Gastrocnemius medialis (tissue), 4 donors: ENCODE results near the gene P4HA3. TPM values are rescaled to one million over a fixed set of nuclear protein-coding genes. Genes with fewer than 3 reads are reported as not detected.

Source experiments
- ATAC-seq, 2 donors: fragments of 150-250 bp; one replicate each; pipeline ENCODE4 v1.9.1; 2016
- DNase-seq, 2 donors: peaks; one replicate each; pipeline ENCODE4 v3.0.0-alpha.2; 2019
- H3K27ac ChIP-seq, 4 donors: fragments of 200-600 bp; sonication (generic); 1 replicate in 1 of 4; 2 replicates in 3 of 4; pipeline ENCODE4 v1.5.1; 2016 to 2018; ENCODE audit warnings: mild to moderate bottlenecking in 2 of 4, moderate library complexity in 1 of 4
- H3K27me3 ChIP-seq, 3 donors: fragments of 200-600 bp; sonication (generic) in 2 of 3; 1 replicate in 1 of 3; 2 replicates in 2 of 3; pipeline versions ENCODE4 v1.5.1 to v1.6.0; 2016 to 2019; ENCODE audit warnings: mild to moderate bottlenecking in 1 of 3, moderate library complexity in 1 of 3
- H3K36me3 ChIP-seq, 2 donors: fragments of 200-600 bp; sonication (generic) in 1 of 2; one replicate each; pipeline ENCODE4 v1.5.1; 2017 to 2018
- H3K4me1 ChIP-seq, 2 donors: fragments of 200-600 bp; sonication (generic) in 1 of 2; one replicate each; pipeline ENCODE4 v1.5.1; 2016 to 2017; ENCODE audit warnings: mild to moderate bottlenecking in 2 of 2
- H3K4me3 ChIP-seq, 4 donors: fragments of 200-600 bp; sonication (generic) in 3 of 4; 1 replicate in 1 of 4; 2 replicates in 3 of 4; pipeline ENCODE4 v1.5.1; 2016 to 2019; ENCODE audit warnings: mild to moderate bottlenecking in 2 of 4
- H3K9me3 ChIP-seq, 3 donors: fragments of 200-600 bp; sonication (generic) in 2 of 3; 1 replicate in 1 of 3; 2 replicates in 2 of 3; pipeline ENCODE4 v1.5.1; 2016 to 2019
- POLR2A ChIP-seq, 2 donors: fragments of 450-650 bp; IDR thresholded peaks; one replicate each; pipeline ENCODE4 v1.6.1; 2017; ENCODE audit warnings: antibody characterized with exemption in 2 of 2, mild to moderate bottlenecking in 2 of 2, moderate library complexity in 2 of 2
- in situ Hi-C, 4 donors: fragments of 200-750 bp; cut with MboI; loops; one replicate each; pipeline versions ENCODE4 v1.15.0 to v1.8.0; 2017; ENCODE audit warnings: low sequenced_read_pairs in 4 of 4
- intact Hi-C: fragments of 100-400 bp; cut with DNase I; formaldehyde crosslinking; loops from one replicate; pipeline ENCODE4 v1.15.1; 2023; ENCODE audit warnings: low total_unique reads
- total RNA-seq, 4 donors: library from RNA; depleted of rRNA; stranded (reverse); fragments of >200 nt; gene quantifications; one replicate each; pipeline versions ENCODE4 v1.1.0 to v1.2.3, GENCODE V29; 2016
- TF ChIP-seq, protein P1 (sequence below), 5 experiments: fragments of 450-650 bp in 3 of 5; fragments of 200-600 bp in 2 of 5; sonication (generic) in 2 of 5; IDR thresholded peaks in 4 of 5; conservative IDR thresholded peaks in 1 of 5; 1 replicate in 4 of 5; 2 replicates in 1 of 5; pipeline ENCODE4 v1.5.1; 2016 to 2019; ENCODE audit warnings: antibody characterized with exemption in 5 of 5, mild to moderate bottlenecking in 3 of 5, moderate library complexity in 3 of 5

The P4HA3 gene
- total RNA-seq, 4 donors from 2014 or later, result 0.09 TPM; not detected in 3

DNA sequence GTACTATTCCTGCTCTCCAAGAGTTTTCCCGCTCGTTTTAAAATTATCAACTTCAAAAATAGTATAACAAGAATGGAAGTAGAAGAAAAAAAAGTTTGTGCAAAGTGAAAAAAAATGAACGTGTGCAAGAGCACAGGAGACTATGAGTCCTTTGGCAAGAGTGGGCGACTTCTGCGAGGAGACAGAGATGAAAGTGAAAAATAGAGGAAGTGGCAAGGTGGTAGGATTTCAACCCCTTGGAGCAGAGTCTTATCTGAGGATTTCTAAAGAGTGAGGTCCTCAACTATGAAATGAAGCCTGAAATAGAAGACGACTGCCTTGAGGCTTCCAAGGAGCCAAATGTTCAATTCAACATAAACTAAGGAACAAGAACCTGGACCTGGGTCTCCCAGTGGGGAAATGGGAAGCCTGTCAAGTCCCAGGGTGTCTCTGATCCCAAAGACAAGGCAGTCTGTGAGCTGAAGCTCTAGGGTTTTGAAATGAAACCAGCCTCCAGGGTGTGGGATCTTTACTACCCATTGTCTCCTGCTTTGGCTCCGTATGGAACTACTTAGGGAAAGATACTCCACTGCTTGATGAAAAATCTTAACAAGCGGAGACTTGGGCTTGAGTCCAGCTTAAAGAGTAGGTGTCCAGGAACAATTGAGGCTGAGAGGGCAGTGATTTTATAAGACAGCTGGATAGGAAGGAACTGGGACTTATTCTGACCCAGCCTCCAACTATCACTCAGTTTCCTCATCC is 4.8 kb downstream of the P4HA3 start:
- Histone ChIP-seq H3K27me3 (no peaks in the 10 kb centered on the region), H3K4me1 (no peaks in the 10 kb centered on the region), H3K36me3 (no peaks in the 10 kb centered on the region), H3K4me3 (no peak overlapping the region), H3K27ac (no peak overlapping the region), H3K9me3 (no peaks in the 10 kb centered on the region)
- intact Hi-C loops, result no loop called here
- TF ChIP-seq, protein P1, sequence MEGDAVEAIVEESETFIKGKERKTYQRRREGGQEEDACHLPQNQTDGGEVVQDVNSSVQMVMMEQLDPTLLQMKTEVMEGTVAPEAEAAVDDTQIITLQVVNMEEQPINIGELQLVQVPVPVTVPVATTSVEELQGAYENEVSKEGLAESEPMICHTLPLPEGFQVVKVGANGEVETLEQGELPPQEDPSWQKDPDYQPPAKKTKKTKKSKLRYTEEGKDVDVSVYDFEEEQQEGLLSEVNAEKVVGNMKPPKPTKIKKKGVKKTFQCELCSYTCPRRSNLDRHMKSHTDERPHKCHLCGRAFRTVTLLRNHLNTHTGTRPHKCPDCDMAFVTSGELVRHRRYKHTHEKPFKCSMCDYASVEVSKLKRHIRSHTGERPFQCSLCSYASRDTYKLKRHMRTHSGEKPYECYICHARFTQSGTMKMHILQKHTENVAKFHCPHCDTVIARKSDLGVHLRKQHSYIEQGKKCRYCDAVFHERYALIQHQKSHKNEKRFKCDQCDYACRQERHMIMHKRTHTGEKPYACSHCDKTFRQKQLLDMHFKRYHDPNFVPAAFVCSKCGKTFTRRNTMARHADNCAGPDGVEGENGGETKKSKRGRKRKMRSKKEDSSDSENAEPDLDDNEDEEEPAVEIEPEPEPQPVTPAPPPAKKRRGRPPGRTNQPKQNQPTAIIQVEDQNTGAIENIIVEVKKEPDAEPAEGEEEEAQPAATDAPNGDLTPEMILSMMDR (IDR thresholded peaks at IDR 0.05 in 4 of 5, conservative IDR thresholded peaks at IDR 0.05 in 1 of 5), result no peak
- no peak for TF ChIP-seq POLR2A (IDR thresholded peaks at IDR 0.05)
- ATAC-seq (no peak), DNase-seq (no peak)
- in situ Hi-C loops, result no loop called here

DNA sequence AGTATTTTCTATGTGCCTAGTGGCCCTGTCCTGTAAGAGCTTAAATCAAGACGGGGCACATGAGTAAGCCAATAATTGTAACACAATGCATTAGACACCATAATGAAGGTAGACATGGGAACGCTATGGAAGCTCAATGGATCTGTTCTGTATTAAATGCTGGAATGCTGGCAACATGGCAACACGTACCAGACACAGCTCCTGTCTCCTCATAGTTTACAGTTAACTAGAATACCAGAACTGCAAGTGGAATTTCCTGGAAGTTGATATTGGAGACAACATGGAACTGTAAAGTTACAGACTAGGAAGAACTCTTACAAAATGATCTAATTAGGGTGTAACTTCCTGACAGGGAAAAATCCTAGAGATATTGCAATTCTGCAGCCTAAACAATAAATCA is 12.4 kb downstream of the P4HA3 start:
- Histone ChIP-seq H3K4me1 (no peaks in the 10 kb centered on the region), H3K27me3 (no peaks in the 10 kb centered on the region), H3K27ac (no peak overlapping the region), H3K36me3 (no peaks in the 10 kb centered on the region), H3K4me3 (no peak overlapping the region), H3K9me3 (no peaks in the 10 kb centered on the region)
- TF ChIP-seq, protein P1 (IDR thresholded peaks at IDR 0.05 in 4 of 5, conservative IDR thresholded peaks at IDR 0.05 in 1 of 5), result no peak
- no peak for TF ChIP-seq POLR2A (IDR thresholded peaks at IDR 0.05)
- in situ Hi-C loops (no loop called here), intact Hi-C loops (no loop called here)
- ATAC-seq, result no peak
- DNase-seq, result no peak

DNA sequence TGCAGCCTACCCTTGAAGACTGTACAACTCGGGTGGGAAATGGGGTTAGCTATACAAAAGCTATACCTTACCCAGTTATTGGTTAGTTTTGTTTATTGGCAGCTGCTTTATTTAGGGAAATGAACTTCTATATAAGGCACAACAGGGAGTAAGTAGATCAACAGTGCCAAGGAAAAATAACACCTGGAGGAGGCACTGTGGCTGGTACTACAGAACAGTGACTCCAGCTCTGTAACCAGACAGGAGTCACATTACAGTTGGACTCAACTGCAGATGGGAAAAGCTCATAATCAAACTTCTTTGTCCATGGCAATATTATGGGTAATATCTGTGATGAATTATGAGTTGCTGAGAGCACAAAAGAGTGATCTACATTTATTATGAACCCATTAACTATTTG is 14.0 kb downstream of the P4HA3 start:
- in situ Hi-C loops, result no loop called here
- Histone ChIP-seq H3K36me3 (no peaks in the 10 kb centered on the region), H3K27ac (no peak overlapping the region), H3K27me3 (no peaks in the 10 kb centered on the region), H3K9me3 (no peaks in the 10 kb centered on the region), H3K4me3 (no peak overlapping the region), H3K4me1 (no peaks in the 10 kb centered on the region)
- no peak for TF ChIP-seq POLR2A (IDR thresholded peaks at IDR 0.05)
- TF ChIP-seq, protein P1 (IDR thresholded peaks at IDR 0.05 in 4 of 5, conservative IDR thresholded peaks at IDR 0.05 in 1 of 5), result no peak
- ATAC-seq, result no peak
- no peak for DNase-seq
- intact Hi-C loops, result no loop called here

DNA sequence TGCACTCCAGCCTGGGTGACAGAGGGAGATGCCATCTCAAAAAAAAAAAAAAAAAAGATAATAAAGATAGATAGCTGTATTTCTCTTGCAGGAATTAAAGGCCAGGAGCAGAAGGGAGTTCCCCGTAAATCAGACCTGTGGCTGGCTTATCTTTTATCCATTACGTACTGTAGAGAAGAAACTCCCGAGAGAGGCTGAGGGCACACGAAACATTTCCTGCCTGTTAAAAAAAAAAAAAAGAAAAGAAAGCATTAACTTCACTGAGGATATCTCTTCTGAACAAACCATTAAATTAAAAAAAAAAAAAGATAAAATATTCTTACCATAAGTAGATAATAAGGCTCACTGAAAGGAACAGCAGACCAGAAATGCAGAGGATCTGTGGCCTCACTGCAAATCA is 22.5 kb downstream of the P4HA3 start:
- Histone ChIP-seq H3K4me3 (no peak overlapping the region), H3K9me3 (no peaks in the 10 kb centered on the region), H3K27ac (no peak overlapping the region), H3K36me3 (no peaks in the 10 kb centered on the region), H3K4me1 (no peaks in the 10 kb centered on the region), H3K27me3 (no peaks in the 10 kb centered on the region)
- TF ChIP-seq, protein P1 (IDR thresholded peaks at IDR 0.05 in 4 of 5, conservative IDR thresholded peaks at IDR 0.05 in 1 of 5), result no peak
- TF ChIP-seq POLR2A (IDR thresholded peaks at IDR 0.05), result no peak
- in situ Hi-C loops, result no loop called here
- intact Hi-C loops, result no loop called here
- no peak for ATAC-seq
- DNase-seq, result no peak

DNA sequence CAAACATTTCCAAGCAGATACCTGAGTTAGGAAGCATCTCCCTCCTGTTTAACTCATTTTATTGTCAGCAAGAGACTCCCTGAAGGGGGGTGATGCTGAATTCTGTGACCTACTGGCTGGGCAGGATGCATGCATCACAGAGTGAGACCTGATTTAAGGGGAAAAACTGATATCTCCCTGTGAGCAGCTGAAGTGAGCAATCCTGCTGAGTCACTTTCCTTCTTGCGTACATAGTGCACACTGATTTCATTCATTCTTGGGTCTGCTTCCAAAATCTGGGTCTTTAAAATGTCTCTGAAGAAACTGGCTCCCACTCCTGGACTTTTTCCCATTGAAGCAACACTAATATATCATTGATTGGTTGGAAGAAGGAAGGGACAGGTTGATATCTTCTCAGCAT is 23.3 kb downstream of the P4HA3 start:
- H3K9me3 ChIP-seq, result no peaks in the 10 kb centered on the region
- H3K27me3 ChIP-seq, result no peaks in the 10 kb centered on the region
- ATAC-seq (no peak), DNase-seq (no peak)
- TF ChIP-seq, protein P1 (IDR thresholded peaks at IDR 0.05 in 4 of 5, conservative IDR thresholded peaks at IDR 0.05 in 1 of 5), result no peak
- no peak for TF ChIP-seq POLR2A (IDR thresholded peaks at IDR 0.05)
- H3K36me3 ChIP-seq, result no peaks in the 10 kb centered on the region
- no peak overlapping the region for H3K4me3 ChIP-seq
- in situ Hi-C loops (no loop called here), intact Hi-C loops (no loop called here)
- no peak overlapping the region for H3K27ac ChIP-seq
- H3K4me1 ChIP-seq, result no peaks in the 10 kb centered on the region
